Muscle layer of colon (tissue), 2 donors: ENCODE measurements around the gene GRIK3.

ENCODE experiments used
- H3K27ac ChIP-seq: one replicate; pipeline ENCODE4 v1.7.0; 2013; ENCODE audit warnings: low read depth, mild to moderate bottlenecking, low read length, moderate library complexity
- H3K27me3 ChIP-seq, 2 donors: one replicate each; pipeline ENCODE4 v1.7.0; 2013; ENCODE audit warnings: low read length in 2 of 2, mild to moderate bottlenecking in 2 of 2; ENCODE audit not compliant: insufficient read depth in 2 of 2, control insufficient read depth in 1 of 2
- H3K36me3 ChIP-seq: one replicate; pipeline ENCODE4 v1.7.0; 2013; ENCODE audit warnings: mild to moderate bottlenecking, low read length; ENCODE audit not compliant: insufficient read depth
- H3K4me1 ChIP-seq: one replicate; pipeline ENCODE4 v1.7.0; 2013; ENCODE audit warnings: mild to moderate bottlenecking, low read length; ENCODE audit not compliant: insufficient read depth
- H3K4me3 ChIP-seq, 2 donors: one replicate each; pipeline ENCODE4 v1.7.0; 2013; ENCODE audit warnings: low read length in 2 of 2, low read depth in 1 of 2, mild to moderate bottlenecking in 1 of 2, moderate library complexity in 1 of 2
- H3K9ac ChIP-seq: one replicate; pipeline ENCODE4 v1.7.0; 2013; ENCODE audit warnings: low read length
- H3K9me3 ChIP-seq: one replicate; pipeline ENCODE4 v1.7.0; 2013; ENCODE audit warnings: mild to moderate bottlenecking, low read length
- donor health status: abdominal sarcoma.
- donor health status: Adenocarcinoma of cecum.

Gene GRIK3

GRCh38 chr1:36763771-36764170, 270.5 kb downstream of the GRIK3 start:
- H3K27me3 ChIP-seq: peaks cover 0 to 3% of the 10 kb centered on the region in 2 donors
- no peak overlapping the region for H3K9ac ChIP-seq
- H3K4me3 ChIP-seq: no peak overlapping the region
- no peak overlapping the region for H3K27ac ChIP-seq
- no peaks in the 10 kb centered on the region for H3K9me3 ChIP-seq
- H3K36me3 ChIP-seq: no peaks in the 10 kb centered on the region
- H3K4me1 ChIP-seq: no peaks in the 10 kb centered on the region

DNA sequence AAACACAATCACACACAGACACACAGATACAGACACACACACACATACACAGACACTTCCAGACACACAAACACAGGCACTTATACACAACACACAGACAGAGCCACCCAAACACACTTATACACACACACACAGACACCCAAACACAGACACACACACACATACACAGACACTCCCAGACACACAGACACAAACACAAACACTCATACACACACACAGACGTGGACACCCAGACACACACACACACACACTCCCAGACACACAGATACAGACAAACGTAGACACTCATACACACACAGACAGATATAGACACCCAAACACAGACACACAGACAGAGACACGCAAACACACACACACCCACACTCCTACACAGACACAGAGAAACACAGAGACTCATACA, 272.1 kb downstream of the GRIK3 start:
- no peak overlapping the region for H3K4me3 ChIP-seq
- H3K27ac ChIP-seq: no peak overlapping the region
- H3K27me3 ChIP-seq: peaks cover 0 to 3% of the 10 kb centered on the region in 2 donors
- no peaks in the 10 kb centered on the region for H3K4me1 ChIP-seq
- H3K9me3 ChIP-seq: no peaks in the 10 kb centered on the region
- no peaks in the 10 kb centered on the region for H3K36me3 ChIP-seq
- H3K9ac ChIP-seq: no peak overlapping the region

GRCh38 chr1:36761113-36761512, 273.2 kb downstream of the GRIK3 start:
- Histone ChIP-seq H3K9ac (no peak overlapping the region), H3K4me3 (no peak overlapping the region), H3K27me3 (peaks cover 0 to 3% of the 10 kb centered on the region in 2 donors), H3K9me3 (no peaks in the 10 kb centered on the region), H3K36me3 (no peaks in the 10 kb centered on the region), H3K27ac (no peak overlapping the region), H3K4me1 (no peaks in the 10 kb centered on the region)

DNA sequence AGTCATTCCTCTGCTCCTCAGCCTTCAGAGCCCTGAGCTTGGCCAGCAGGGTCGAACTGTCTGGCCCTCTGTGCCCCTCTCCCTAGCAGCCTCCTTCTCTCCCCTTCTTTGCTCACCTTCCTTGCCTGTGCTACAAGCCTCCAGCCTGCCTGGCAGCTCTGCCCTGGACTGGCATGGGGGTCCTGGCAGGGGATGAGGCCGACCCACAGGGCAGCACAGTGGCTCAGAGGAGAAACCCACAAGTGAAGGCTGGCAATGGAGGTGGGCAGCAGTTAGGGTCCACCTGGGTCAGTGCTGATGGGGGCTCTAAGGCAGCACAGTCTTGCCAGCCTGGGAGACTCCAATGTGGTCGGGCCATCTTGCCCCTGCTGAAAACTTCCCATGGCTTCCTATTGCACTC, 274.2 kb downstream of the GRIK3 start:
- Histone ChIP-seq H3K36me3 (no peaks in the 10 kb centered on the region), H3K9me3 (no peaks in the 10 kb centered on the region), H3K9ac (no peak overlapping the region), H3K4me1 (no peaks in the 10 kb centered on the region), H3K27ac (no peak overlapping the region), H3K4me3 (no peak overlapping the region), H3K27me3 (peaks cover 0 to 3% of the 10 kb centered on the region in 2 donors)

DNA sequence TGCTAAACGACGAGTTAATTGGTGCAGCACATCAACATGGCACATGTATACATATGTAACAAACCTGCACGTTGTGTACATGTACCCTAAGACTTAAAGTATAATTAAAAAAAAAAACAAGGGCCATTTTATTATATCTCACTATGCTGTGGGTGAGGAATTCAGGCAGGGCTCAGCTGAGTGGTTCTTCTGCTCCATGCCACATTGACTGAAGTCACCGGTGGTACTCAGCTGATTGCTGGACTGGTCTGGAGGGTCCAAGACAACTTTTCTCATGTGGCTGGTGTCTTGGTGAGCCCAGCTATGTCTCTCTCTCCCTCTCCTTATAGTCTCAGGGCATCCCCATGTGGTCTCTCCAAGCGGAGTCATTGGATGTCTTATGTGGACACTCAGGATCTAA, 275.0 kb downstream of the GRIK3 start:
- Histone ChIP-seq H3K9ac (no peak overlapping the region), H3K36me3 (no peaks in the 10 kb centered on the region), H3K27me3 (peaks cover 0 to 3% of the 10 kb centered on the region in 2 donors), H3K27ac (no peak overlapping the region), H3K4me1 (no peaks in the 10 kb centered on the region), H3K9me3 (no peaks in the 10 kb centered on the region), H3K4me3 (no peak overlapping the region)

DNA sequence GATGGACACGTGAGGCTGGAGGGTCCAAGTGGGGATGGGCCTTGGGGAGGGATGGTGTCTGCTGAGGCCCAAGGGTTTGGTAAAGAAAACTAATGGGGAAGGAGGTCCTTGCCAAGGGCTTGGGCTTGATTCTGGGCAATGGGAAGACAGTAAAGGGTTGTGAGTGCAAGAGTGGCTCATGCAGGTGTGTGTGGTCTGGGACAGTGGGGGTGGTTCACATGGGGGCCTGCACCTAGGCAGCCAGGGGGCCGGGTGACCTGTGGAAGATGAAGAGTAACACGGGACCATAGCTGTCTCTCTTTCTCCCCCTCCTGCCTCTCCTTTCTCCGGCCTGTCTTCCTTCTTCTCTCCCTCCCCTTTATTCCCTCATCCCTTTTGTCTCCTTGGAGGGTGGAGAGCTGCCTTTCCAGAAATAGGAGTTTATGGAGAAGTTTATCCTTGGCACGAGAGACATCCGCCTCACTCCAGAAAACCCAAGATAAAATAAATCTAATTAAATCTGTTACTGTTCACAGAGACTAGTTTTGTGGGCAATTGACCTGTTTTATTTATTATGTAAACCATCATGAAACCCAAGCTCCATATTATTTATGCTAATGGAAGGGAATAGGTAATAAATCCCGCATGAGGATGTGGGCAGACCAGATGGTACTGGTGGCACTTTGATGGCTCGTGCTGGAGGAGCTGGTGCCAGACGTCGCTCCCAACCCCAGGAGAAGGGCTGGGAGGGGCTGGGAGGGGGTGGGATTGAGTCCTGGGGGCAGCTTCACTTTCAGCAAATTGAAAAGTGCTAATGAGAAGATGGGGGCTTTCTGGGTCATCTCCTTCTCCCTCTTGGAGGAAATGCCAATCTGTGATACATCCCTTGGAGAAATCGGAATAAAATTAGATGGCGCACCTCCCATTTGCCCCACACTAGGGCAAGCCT, 278.7 kb downstream of the GRIK3 start:
- Histone ChIP-seq H3K27me3 (peaks cover 0 to 3% of the 10 kb centered on the region in 2 donors), H3K9me3 (no peaks in the 10 kb centered on the region), H3K4me1 (no peaks in the 10 kb centered on the region), H3K4me3 (no peak overlapping the region), H3K36me3 (no peaks in the 10 kb centered on the region), H3K27ac (no peak overlapping the region), H3K9ac (no peak overlapping the region)

- H3K9ac ChIP-seq: no peak overlapping the region
- no peak overlapping the region for H3K27ac ChIP-seq
- H3K4me1 ChIP-seq: no peaks in the 10 kb centered on the region
- H3K4me3 ChIP-seq: no peak overlapping the region
- no peaks in the 10 kb centered on the region for H3K27me3 ChIP-seq
- no peaks in the 10 kb centered on the region for H3K36me3 ChIP-seq
- no peaks in the 10 kb centered on the region for H3K9me3 ChIP-seq
Observed at GRCh38 chr1:36754366-36754765, 279.9 kb downstream of the GRIK3 start.

DNA sequence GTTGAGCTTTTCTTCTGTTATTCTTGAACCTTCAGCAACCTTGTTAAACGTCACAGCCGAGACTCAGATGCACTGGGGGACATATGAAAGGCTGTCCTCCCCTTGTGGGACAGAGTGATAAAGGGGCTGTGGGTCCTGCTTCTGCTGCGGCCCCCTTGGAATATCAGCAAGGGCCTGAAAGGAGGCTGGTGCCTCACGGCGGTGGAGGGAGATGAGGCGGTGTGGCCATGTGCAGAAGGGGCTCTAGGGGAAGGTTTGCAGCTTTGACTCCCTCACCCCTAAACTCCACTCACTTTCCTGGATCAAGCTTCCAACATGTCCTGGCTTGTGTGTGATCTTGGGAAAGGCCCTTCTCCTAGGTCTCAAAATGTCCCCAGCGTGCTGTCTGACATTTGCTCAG, 280.9 kb downstream of the GRIK3 start:
- H3K4me3 ChIP-seq: no peak overlapping the region
- no peaks in the 10 kb centered on the region for H3K9me3 ChIP-seq
- no peak overlapping the region for H3K27ac ChIP-seq
- H3K36me3 ChIP-seq: no peaks in the 10 kb centered on the region
- H3K27me3 ChIP-seq: no peaks in the 10 kb centered on the region
- H3K9ac ChIP-seq: no peak overlapping the region
- H3K4me1 ChIP-seq: no peaks in the 10 kb centered on the region

DNA sequence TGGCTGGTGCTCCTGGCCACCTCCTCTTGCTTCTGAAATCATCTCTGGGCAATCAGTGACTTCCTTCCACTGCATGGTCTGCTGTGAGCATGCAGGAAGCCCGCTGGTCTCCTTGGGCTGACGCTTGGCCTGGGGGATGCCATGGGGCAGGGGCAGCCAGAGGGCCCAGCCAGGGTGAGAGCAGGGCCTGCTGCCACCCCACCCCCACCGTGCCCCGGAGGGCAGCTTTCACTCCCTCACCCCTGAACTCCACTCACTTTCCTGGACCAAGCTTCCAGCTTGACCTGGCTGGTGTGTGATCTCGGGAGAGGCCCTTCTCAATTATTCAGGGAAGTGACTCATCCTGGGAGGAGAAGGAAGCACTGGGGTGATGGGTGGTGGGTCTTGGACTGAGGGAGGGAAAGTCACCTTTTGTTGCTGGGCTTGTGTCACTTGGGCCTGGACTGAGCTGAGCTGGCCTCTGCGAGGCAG, 281.4 kb downstream of the GRIK3 start:
- H3K27ac ChIP-seq: no peak overlapping the region
- no peak overlapping the region for H3K9ac ChIP-seq
- H3K9me3 ChIP-seq: no peaks in the 10 kb centered on the region
- H3K36me3 ChIP-seq: no peaks in the 10 kb centered on the region
- no peaks in the 10 kb centered on the region for H3K27me3 ChIP-seq
- no peaks in the 10 kb centered on the region for H3K4me1 ChIP-seq
- no peak overlapping the region for H3K4me3 ChIP-seq

GRCh38 chr1:36752431-36752830, 281.9 kb downstream of the GRIK3 start:
- H3K27ac ChIP-seq: no peak overlapping the region
- no peaks in the 10 kb centered on the region for H3K36me3 ChIP-seq
- H3K4me3 ChIP-seq: no peak overlapping the region
- no peak overlapping the region for H3K9ac ChIP-seq
- H3K4me1 ChIP-seq: no peaks in the 10 kb centered on the region
- no peaks in the 10 kb centered on the region for H3K27me3 ChIP-seq
- no peaks in the 10 kb centered on the region for H3K9me3 ChIP-seq

GRCh38 chr1:36751525-36751924, 282.8 kb downstream of the GRIK3 start:
- no peak overlapping the region for H3K27ac ChIP-seq
- no peaks in the 10 kb centered on the region for H3K36me3 ChIP-seq
- H3K4me3 ChIP-seq: no peak overlapping the region
- H3K9ac ChIP-seq: no peak overlapping the region
- no peaks in the 10 kb centered on the region for H3K27me3 ChIP-seq
- H3K9me3 ChIP-seq: no peaks in the 10 kb centered on the region
- H3K4me1 ChIP-seq: no peaks in the 10 kb centered on the region

DNA sequence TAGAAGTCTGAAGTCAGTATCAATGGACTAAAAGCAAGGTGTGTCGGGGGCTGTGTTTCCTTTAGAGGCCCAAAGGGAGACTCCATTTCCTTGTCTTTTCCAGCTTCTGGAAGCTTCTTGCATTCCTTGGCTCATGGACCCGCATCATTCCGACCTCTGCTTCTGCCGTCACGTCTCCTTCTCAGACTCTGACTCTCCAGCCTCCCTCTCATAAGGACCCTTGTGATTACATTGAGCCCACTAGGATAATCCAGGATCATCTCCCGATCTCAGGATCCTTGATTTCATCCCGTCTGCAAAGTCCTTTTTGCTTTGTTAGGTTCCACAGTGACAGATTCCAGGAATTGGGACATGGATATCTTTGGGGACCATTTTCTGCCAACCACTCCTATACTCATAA, 285.8 kb downstream of the GRIK3 start:
- Histone ChIP-seq H3K27me3 (no peaks in the 10 kb centered on the region), H3K4me1 (no peaks in the 10 kb centered on the region), H3K9ac (no peak overlapping the region), H3K9me3 (no peaks in the 10 kb centered on the region), H3K27ac (no peak overlapping the region), H3K4me3 (no peak overlapping the region), H3K36me3 (no peaks in the 10 kb centered on the region)
